ENCODE data around the gene MAGI1.
"Not testable (repeated sequence)": the region's sequence is repeated elsewhere in the genome, so short reads cannot be mapped to it uniquely, and the experiment has no call there.

Gene MAGI1

DNA sequence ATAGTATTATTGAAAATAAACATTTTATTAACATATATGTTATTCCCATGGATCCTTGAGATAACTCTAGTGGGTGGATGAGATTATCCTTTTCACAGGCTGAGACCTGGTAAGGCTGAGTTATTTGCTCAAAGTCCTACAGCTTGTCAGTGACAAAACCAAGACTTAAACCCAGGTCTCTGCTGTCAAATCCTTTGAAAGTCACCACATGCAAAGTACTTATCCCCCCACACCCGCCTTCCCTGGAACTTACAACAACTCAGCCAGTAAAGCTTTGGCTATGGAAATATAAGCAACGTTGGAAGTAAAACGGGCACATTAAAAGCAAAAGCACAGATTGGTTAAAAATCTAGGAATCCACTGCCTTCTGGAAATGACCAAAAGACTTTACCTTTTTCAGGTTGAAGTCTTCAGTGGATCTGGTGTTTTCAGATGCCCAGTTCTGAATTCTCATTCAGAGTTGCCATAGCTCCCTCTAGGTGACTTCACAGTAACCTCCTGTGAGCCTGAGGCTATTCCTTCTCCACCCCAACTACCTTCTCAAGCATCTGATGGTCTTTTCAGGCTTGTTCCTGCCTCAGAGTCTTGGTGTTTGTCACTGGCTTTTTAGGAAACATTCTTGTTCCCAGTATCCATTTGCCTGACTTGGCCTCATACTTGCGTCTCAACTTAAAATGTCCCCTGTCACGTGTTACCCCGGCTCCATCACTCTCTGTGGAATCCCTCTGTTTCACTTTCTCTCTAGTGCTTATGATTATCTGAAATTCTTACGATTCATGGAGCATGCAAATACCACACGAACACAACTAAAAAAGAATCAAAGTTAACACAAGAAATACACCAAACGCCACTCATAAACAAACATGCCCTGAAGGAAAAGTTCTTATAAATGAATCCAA lies 131.2 kb downstream of the MAGI1 start:
- no peak for DNase-seq (ENCODE audit: low read depth in 2 of 2)

DNA sequence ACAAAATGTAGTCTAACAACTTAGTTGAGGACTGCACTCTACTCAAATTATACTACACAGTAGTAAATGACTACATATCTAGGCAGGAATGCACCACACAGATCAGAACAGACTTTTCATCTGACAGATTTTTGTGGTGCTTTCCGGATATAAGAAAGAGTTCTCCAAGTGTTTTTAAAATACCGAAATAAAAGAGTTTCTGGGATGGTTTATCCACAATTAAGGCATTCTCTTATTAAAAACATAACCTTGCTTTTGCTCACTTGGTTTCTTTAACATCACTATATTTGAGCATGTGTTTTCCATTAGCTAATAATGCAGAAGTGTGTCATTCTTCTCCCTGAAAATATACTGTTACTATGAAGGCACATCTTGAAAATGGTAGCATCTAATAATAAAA lies 132.9 kb downstream of the MAGI1 start:
- DNase-seq (ENCODE audit: low read depth in 2 of 2), result no peak

DNA sequence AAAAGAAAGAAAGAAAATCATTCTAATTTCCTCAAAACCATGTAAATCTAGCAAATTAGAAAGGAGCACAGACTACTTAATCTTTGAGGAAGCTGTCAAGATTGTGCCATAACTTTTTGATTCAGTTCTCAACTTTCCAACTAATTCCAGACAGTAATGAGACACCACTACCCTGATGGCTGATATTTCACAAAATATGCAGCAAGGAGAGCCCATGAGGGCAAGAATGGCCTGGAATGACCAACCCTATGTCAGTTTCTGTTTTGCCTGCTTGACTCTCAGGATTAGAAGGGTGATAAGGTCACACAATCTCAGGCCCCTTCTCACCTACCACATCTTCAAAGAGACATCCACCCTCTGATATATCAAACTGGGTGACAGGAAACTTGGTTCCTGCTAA lies 134.7 kb downstream of the MAGI1 start:
- DNase-seq (ENCODE audit: low read depth in 2 of 2), result no peak

DNA sequence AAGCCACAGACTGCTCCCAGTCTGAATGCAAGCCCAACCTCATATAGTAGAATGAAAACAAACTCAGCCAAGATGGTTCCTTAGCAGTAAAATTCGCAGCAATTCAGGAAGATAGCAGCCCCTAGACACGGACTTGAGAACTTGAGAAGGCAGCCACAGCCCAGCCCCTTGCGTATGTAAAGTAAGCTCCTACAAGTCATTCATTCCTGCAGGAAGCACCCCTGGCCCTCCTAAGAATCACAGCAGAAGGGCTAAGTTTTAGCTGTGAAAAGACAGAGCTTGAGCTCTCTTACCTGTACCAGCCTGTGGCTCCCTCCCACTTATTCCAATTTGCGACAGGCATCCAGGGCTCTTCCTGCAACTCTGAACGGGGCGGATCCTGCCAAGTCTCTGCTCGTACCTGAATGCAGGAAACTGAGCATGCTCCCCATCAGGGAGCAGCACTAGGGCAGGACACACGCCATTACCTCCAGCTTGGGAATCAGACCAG lies 136.4 kb downstream of the MAGI1 start:
- no peak for DNase-seq (ENCODE audit: low read depth in 2 of 2)

DNA sequence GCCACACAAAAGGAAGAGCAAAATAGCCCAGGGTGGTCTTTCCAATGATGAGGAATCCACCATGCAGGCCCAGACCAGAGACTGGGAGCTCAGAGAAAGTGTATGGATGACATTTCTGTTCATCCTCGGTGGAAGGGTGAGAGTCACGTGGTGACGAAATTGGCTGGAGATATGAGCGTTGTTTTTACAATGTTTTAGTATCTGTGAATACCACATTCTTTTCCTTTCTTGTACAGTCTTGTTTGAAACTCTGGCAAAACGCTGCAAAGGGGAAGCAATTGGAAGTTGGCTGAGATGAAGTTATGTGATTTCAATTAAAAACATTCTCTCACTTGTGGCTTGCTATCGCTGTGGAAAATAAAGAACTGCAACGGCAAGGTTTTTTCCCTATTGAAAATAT lies 137.5 kb downstream of the MAGI1 start:
- no peak for DNase-seq (ENCODE audit: low read depth in 2 of 2)

DNA sequence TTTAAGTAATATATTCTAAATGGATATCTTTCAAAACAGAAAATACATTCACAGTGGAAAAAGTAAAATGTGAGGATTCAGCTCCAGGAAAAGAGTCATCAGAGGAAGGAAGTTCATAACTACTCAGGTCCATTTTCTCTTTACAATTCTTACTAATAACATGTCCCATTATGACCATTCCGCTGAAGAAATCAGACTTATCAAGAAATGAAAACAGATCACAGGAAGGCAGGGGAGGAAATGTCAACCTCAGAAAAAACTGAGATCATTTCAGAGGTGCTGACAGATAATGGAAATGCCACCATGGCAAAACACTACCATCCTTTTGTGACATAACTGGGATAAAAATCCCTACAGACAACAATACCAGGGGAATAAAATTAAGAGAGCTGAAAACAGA lies 139.5 kb downstream of the MAGI1 start:
- DNase-seq (ENCODE audit: low read depth in 2 of 2), result no peak

DNA sequence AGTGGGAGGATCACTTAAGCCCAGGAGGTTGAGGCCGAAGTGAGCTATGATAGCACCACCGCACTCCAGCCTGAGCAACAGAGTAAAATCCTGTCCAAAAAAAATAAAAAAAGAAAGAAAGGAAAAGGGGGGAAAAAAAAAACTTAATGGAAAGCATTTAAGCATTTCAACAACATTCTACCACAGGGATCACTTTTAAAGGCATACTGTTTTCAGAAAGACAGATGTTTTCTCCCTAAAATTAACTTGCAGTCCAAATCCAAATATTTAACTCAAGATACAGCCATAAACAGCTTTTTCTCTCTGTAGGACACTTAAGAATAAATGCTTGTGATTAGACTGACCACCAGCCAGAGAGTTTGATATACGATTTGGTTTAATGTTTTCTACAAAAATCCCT lies 141.0 kb downstream of the MAGI1 start:
- DNase-seq (ENCODE audit: low read depth in 2 of 2), result no peak

DNA sequence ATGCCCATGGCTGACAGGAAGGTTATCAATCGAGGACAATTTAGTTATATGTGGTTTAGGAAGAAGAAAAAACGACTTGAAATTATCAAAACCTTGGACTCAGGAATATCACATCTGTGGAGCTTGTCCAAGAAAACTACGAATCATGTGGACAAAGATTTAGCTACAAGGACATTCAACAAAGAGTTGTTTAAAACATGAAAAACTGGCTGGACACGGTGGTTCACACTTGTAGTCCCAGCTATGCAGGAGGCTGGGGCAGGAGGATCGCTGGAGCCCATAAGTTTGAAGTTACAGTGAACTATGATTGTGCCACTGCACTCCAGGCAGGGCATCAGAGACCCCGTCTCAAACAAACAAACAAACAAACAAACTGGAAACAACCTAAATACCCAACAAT lies 142.4 kb downstream of the MAGI1 start:
- no peak for DNase-seq (ENCODE audit: low read depth in 2 of 2)

DNA sequence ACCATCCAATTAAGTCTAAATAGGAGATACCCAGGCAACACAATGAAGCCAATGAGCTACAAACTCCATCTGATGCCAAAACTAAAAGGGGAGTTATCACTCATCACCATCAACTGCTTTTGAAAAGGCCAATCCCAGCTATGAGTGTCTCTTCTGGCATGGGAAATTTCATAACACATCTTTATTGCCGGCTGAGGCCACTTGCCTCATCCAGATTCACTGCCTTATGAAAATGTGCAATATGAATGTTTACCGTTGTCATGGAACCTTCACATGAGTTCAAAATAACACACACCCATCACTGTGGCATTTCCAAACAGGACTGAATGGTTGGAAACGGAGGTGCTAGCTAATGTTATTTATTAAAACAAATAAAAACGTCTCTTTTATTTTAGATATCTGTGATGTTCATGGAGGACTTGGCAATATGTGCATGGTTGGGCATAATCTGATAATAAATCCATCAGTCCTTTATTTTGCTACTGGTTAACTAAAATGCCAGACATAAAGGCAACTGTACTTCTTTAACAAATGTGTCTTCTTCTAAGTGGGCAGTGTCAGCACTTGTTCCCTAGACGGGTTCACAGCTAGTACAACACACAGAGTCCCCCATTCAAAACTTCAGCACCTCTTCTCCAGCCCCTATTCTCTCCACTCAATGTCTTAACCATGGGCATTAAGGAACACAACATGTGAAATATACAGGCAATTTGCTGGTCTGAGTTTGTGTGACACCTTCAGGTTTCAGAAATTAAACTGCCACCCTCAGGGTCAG lies 143.9 kb downstream of the MAGI1 start:
- DNase-seq (ENCODE audit: low read depth in 2 of 2), result no peak

DNA sequence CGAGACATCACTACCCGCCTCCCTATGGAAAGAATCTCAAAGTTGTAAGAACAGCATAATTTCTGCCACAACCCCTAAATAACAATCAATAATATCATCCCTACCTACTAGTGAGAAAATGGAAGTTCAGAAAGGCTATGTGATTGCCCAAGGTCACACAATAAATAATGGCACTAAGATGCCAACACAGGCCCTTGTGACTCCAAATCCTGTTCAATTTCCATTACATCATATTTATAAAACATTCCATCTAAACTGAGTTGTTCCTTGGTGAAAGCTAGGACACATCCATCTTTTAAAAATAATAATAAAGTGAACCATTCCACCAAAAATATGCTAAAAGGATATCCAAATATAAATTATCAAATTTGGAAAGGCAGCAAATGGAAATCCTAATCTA lies 144.6 kb downstream of the MAGI1 start:
- DNase-seq (ENCODE audit: low read depth in 2 of 2), result no peak

DNA sequence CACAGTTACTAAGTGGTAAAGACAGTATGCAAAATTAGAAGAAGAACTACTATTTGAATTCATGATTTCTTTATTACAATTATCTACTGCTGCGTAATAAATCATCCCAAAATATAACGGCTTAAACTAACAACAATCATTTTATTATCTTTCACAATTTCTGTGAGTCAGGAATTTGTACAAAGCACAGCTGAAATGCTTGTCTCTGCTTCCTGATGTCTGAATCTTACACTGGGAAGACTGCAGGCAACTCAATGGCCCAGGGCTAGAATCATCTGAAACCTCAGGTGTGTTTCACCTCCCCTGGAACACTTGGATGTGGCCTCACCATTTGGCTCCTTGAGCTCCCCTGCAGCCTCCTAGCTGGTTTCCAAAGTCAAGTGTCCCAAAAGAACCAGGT lies 145.1 kb downstream of the MAGI1 start:
- no peak for DNase-seq (ENCODE audit: low read depth in 2 of 2)

DNA sequence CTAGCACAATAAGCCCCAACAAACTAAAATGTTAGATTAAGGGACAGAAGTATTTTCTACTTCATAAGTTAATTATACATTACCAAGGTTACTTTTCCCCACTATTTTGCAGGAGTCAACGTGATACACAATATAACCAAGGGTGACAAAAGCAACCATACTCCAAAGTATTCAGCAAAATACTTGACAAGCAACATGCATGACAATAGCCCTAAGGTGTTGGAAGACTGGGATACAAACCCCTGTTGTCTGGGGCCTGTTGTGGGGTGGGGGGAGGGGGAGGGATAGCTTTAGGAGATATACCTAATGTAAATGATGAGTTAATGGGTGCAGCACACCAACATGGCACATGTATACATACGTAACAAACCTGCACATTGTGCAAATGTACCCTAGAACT lies 147.2 kb downstream of the MAGI1 start:
- DNase-seq (ENCODE audit: low read depth in 2 of 2), result not testable (repeated sequence)

DNA sequence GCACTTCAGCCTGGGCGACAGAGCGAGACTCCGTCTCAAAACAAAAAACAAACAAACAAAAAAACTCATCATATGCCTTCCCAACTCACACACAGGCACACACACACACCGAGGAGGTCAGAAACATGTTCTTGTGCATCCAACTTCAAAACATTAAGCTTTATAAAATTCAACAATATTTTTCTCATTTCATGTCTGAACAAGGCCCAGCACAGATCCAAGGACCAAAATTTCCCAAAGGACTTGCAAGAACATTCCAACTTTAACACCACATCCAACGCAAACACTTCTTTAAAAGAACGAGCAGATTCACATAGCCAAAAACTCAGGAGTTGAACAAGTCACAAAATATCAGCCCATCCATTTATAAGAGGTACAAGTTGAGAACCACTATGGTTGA lies 148.4 kb downstream of the MAGI1 start:
- no peak for DNase-seq (ENCODE audit: low read depth in 2 of 2)

DNA sequence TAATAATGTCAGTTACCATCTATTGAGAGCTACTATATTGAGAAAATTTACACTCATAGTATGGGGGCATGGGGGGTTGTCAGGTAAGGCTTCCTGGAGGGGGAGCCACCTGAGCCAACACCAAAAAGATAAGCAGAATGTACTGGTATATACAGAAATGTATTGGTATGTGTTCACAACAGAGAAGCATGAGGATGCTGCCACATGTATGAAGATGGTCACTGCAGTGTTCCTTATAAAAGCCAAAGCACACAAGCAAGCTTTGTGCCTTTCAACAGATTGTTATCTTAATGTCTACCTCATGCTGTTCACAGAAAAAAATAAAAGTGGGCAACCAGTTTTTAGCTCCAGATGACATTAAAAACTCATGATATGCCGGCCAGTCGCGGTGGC lies 149.0 kb downstream of the MAGI1 start:
- no peak for DNase-seq (ENCODE audit: low read depth in 2 of 2)

DNA sequence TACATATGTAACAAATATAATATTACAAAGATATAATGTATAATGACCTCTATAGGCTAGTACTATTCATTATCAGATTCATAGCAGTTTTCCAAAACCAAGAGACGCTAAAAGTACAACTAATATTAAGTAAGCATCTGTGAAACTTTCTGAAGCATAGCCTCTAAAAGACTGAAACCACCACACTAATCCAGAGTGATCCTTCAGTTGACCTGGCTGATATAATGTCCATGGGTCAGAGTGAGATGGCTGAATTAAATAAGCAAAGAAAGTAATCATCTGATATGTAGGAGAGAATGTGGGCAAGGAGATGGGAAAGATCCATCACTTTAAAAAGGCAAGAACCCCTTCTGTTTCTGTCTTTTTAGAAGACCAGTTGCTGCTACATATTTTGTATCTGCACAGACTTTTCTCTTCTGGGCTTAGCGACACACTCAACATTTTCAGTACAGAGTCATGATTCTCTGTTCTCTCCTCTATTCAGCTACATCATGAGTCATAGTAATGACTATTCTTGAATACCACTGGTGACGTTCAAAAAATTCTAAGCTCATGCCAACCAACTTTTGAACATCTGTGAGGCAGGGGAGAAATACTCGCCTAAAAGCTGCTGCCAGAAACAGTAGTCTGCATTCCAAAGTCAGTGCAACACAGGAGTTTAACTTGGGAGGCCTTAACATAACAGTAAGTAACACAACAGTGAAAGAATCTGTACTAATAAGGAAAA lies 149.6 kb downstream of the MAGI1 start:
- DNase-seq (ENCODE audit: low read depth in 2 of 2), result no peak

DNA sequence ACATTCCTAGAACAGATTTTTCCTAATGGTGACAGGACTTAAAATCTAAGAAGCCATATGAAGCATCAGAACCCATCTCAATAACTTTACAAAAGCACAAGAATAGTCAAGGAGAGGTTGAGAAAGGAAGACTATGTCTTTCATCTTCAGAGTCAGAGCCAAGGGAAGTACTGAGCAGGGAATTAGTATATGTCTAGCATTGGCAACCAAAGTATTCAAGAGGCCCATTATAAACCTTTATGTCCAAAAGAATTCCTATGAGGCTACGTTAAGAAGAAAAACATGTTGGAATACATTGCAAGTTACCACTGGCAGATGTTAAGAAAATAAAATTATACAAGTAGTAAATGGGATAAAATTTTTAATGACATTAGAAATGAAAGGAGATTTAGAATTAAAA lies 150.5 kb downstream of the MAGI1 start:
- DNase-seq (ENCODE audit: low read depth in 2 of 2), result no peak

DNA sequence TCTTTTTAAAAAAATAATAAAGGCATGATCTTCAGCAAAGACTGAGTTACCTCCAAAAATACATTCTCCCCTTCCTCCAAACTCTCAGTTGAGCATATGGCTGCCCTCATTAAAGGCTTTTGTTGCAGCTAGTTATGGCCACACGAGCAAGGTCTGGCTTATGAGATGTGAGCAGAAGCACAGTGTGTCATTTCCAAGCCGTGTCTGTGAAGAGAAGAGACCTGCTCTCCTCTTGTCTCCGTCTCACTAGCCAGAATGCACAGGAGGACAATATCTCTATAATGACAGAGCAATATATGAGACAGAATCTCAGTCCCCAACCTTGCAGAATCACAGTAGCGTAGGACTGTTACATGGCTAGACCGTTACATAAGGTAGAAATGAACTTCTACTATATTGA lies 152.3 kb downstream of the MAGI1 start:
- DNase-seq (ENCODE audit: low read depth in 2 of 2), result no peak

DNA sequence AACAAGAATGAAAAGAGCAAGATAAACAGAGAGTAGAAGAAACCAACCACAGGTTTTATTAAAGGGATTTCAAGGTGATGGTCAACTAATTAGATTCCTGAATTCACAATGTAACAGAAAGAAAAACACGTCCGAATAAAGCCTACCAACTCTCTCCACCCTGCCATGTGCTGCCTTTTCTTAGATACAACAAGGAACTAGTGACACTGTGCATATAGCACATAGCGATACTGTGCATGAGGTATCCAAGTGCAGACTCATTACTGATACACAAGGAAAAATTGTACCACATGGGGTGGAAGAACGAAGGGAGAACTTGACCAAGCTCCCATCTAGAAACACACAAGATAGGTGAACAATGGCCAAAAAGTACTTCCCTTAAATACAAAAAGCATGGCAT lies 154.6 kb downstream of the MAGI1 start:
- no peak for DNase-seq (ENCODE audit: low read depth in 2 of 2)

DNA sequence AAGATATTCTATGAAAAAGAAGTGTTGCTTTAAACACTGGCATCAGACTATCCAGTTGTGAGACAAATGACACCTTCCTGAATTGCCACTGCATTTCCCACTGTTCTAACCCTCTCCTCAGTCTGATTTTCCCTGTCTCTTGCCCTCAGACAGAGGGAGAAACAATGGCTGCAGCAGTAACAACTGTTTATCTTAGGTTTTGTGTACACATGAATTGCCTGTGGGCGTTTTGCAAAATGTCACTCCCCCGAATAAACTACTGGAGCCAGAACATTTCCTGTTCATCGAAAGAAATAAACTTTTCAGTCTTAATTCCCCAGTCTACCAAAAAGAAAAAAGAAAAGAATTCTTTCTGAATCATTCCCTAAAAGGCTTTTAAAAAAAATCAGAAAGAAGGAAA lies 155.1 kb downstream of the MAGI1 start:
- DNase-seq (ENCODE audit: low read depth in 2 of 2), result no peak

DNA sequence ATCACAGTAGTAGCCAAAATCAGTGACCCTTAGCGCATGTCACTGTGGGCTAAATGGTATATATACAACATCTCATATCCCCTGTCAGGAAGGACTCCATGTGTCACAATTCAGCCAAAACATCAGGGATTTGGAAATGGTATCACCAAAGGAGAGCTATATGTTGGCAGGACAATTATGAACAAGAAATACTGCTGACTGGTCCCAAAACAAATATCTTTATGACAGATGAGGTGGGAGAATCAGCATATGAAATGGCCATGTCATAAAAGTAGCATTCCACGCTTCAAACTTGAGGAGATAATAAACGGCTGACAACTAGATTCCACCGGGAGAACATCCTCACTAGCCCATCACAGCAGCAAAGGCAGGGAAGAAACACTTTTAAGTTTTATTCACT lies 158.4 kb downstream of the MAGI1 start:
- DNase-seq (ENCODE audit: low read depth in 2 of 2), result no peak

DNA sequence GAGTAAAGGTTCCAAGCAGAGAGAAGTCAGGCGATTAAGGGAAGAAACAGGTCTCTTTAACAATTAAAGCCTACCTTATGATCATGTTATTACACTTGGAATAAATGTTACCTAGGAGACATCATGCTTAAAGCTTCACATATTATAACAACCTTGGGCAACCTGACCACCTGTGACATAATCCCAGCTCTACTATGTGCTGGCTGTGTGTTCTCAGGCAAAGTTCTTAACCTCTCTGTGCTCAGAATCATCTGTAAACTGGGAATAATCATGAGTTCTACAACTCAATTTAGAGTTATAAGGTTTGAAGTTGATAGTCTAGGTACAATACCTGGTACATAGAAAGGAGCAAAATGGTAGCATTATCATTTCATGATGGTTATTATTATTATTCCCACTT lies 159.3 kb downstream of the MAGI1 start:
- DNase-seq (ENCODE audit: low read depth in 2 of 2), result no peak

DNA sequence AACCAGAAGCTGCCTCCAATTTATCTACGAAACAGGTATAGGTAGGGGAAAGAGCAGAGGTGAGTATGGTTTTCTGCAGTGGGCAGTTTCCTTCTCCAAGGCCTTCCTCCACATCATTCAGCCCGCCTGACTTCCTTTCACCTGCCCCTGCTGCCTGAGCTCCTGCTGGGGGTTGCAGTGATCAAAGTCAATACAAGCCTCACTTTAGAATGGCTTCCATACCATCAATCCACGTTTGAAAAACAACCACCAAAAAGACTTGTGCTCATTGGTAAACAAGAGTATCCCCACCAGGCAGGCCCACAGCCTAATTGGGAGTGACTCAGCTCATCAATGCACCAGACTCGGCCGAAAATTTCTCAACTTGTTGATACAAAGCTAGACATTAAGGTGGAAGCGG lies 159.9 kb downstream of the MAGI1 start:
- DNase-seq (ENCODE audit: low read depth in 2 of 2), result no peak

Data from stimulated activated CD8-positive, alpha-beta memory T cell treated with anti-CD3 and anti-CD28 coated beads, Interleukin-2, amount 100 ng/mL, for 1 hour (primary cell).